Suprapubic skin (tissue), 4 donors: ENCODE results near the gene CDK1.

Experiments used
- EP300 ChIP-seq: sonication (generic); formaldehyde crosslinking; IDR thresholded peaks from one replicate; pipeline ENCODE4 v1.6.1; 2017; ENCODE audit warnings: antibody characterized with exemption
- POLR2A ChIP-seq, 2 donors: fragments of 450-650 bp; IDR thresholded peaks; one replicate each; pipeline ENCODE4 v1.6.1; 2017; ENCODE audit warnings: antibody characterized with exemption in 2 of 2, mild to moderate bottlenecking in 2 of 2, moderate library complexity in 2 of 2
- POLR2AphosphoS5 ChIP-seq, 3 donors: sonication (generic); formaldehyde crosslinking; IDR thresholded peaks; one replicate each; pipeline ENCODE4 v1.6.1; 2017; ENCODE audit warnings: antibody characterized with exemption in 3 of 3
- TF ChIP-seq, protein P1 (sequence below), 2 donors: fragments of 200-600 bp in 1 of 2; fragments of 450-650 bp in 1 of 2; sonication (generic) in 1 of 2; IDR thresholded peaks; one replicate each; pipeline ENCODE4 v1.5.1; 2016 to 2019; ENCODE audit warnings: antibody characterized with exemption in 2 of 2, mild to moderate bottlenecking in 1 of 2, moderate library complexity in 1 of 2

DNA sequence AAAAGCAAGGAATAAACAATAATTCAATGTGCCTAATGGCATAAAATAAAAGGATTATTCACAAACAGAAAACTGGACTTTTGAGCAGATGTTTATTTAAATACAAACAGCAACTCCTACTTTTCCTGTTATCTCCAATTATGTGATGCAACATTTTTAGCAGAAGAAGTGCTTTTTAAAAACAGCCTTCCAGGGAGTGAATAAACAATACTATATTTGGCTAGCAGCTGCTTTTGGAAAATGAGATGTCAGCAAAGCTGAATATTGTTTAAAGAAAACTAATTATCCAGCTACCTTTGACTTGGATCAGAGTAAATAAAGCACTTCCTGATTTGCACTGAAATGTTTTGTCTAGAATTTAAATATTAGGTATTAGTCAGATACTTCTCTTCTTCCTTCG, 23.2 kb downstream of the CDK1 start:
- TF ChIP-seq, protein P1, sequence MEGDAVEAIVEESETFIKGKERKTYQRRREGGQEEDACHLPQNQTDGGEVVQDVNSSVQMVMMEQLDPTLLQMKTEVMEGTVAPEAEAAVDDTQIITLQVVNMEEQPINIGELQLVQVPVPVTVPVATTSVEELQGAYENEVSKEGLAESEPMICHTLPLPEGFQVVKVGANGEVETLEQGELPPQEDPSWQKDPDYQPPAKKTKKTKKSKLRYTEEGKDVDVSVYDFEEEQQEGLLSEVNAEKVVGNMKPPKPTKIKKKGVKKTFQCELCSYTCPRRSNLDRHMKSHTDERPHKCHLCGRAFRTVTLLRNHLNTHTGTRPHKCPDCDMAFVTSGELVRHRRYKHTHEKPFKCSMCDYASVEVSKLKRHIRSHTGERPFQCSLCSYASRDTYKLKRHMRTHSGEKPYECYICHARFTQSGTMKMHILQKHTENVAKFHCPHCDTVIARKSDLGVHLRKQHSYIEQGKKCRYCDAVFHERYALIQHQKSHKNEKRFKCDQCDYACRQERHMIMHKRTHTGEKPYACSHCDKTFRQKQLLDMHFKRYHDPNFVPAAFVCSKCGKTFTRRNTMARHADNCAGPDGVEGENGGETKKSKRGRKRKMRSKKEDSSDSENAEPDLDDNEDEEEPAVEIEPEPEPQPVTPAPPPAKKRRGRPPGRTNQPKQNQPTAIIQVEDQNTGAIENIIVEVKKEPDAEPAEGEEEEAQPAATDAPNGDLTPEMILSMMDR (IDR thresholded peaks at IDR 0.05) = no peak
- no peak for TF ChIP-seq POLR2AphosphoS5 (IDR thresholded peaks at IDR 0.05)
- no peak for TF ChIP-seq POLR2A (IDR thresholded peaks at IDR 0.05)
- TF ChIP-seq EP300 = no peak
